HepG2 (cell line): ENCODE measurements around the gene EZH2. TPM values are rescaled to one million over a fixed set of nuclear protein-coding genes. Genes with fewer than 3 reads are reported as not detected.

Experiments
- ETV6 ChIP-seq: sonication (generic); formaldehyde crosslinking; conservative IDR thresholded peaks from 2 replicates; pipeline ENCODE4 v1.4.0; 2020; ENCODE audit warnings: missing genetic modification reagents
- KLF6 ChIP-seq: IDR thresholded peaks from 2 replicates; pipeline ENCODE4 v1.8.0; 2016; ENCODE audit warnings: missing biosample characterization, missing genetic modification reagents
- MAF1 ChIP-seq: sonication (generic); formaldehyde crosslinking; IDR thresholded peaks from 2 replicates; pipeline ENCODE4 v1.5.0; 2020; ENCODE audit warnings: missing genetic modification reagents, borderline replicate concordance
- MTF2 ChIP-seq: sonication (generic); formaldehyde crosslinking; IDR thresholded peaks from 2 replicates; pipeline ENCODE4 v1.5.0; 2020; ENCODE audit warnings: missing genetic modification reagents, borderline replicate concordance
- RFXANK ChIP-seq: IDR thresholded peaks from 2 replicates; pipeline ENCODE4 v1.6.1; 2016
- TBL1XR1 ChIP-seq: fragments of 150-350 bp; IDR thresholded peaks from 2 replicates; pipeline ENCODE4 v1.6.1; 2014; ENCODE audit warnings: borderline replicate concordance, low read length; ENCODE audit not compliant: partially characterized antibody
- ZBTB8A ChIP-seq: sonication (generic); formaldehyde crosslinking; IDR thresholded peaks from 2 replicates; pipeline ENCODE4 v1.4.0; 2020; ENCODE audit warnings: mild to moderate bottlenecking, low read depth, missing genetic modification reagents, borderline replicate concordance
- ZNF251 ChIP-seq: sonication (generic); formaldehyde crosslinking; IDR thresholded peaks from 2 replicates; pipeline ENCODE4 v1.9.0; 2021; ENCODE audit warnings: mild to moderate bottlenecking, missing genetic modification reagents
- ZNF30 ChIP-seq: sonication (generic); formaldehyde crosslinking; IDR thresholded peaks from 2 replicates; pipeline ENCODE4 v1.5.0; 2020; ENCODE audit warnings: mild to moderate bottlenecking, missing genetic modification reagents
- ZNF33B ChIP-seq: sonication (generic); formaldehyde crosslinking; IDR thresholded peaks from 2 replicates; pipeline ENCODE4 v1.5.1; 2020; ENCODE audit warnings: mild to moderate bottlenecking, missing genetic modification reagents
- ZNF747 ChIP-seq: sonication (generic); formaldehyde crosslinking; IDR thresholded peaks from 2 replicates; pipeline ENCODE4 v1.8.1; 2023; ENCODE audit warnings: missing genetic modification reagents, mild to moderate bottlenecking, borderline replicate concordance
- polyA plus RNA-seq, 8 experiments: library from polyadenylated mRNA; depleted of rRNA in 3 of 8; stranded (reverse) in 7 of 8; unstranded in 1 of 8; fragments of >200 nt; fragmentation: Illumina TruSeq in 4 of 8; extraction: Trizol in 4 of 8; gene quantifications; 2 replicates each; pipeline versions ENCODE4 v1.2.1 to v1.2.3, GENCODE V29; 2011 to 2016; ENCODE audit warnings: low read depth in 4 of 8, missing spikeins in 1 of 8, mixed read lengths in 1 of 8; ENCODE audit not compliant: insufficient read depth in 1 of 8
- total RNA-seq, 5 experiments: library from RNA; depleted of rRNA; stranded (reverse); fragments of >200 nt; fragmentation: Illumina TruSeq; extraction: Trizol; gene quantifications; 2 replicates each; pipeline ENCODE4 v1.2.3, GENCODE V29; 2016; ENCODE audit warnings: low read depth in 1 of 5
- TF ChIP-seq, protein P1 (sequence below): sonication (generic); formaldehyde crosslinking; IDR thresholded peaks from 2 replicates; pipeline ENCODE4 v1.4.0; 2020; ENCODE audit warnings: missing genetic modification reagents
- TF ChIP-seq, protein P2 (sequence below): sonication (generic); formaldehyde crosslinking; IDR thresholded peaks from 2 replicates; pipeline ENCODE4 v1.4.0; 2020; ENCODE audit warnings: missing genetic modification reagents, borderline replicate concordance
- TF ChIP-seq, protein P3 (sequence below): sonication (generic); formaldehyde crosslinking; IDR thresholded peaks from 2 replicates; pipeline ENCODE4 v1.5.0; 2020; ENCODE audit warnings: missing genetic modification reagents
- TF ChIP-seq, protein P4 (sequence below): IDR thresholded peaks from 2 replicates; pipeline ENCODE4 v1.6.1; 2016; ENCODE audit warnings: missing compliant biosample characterization, missing genetic modification reagents, borderline replicate concordance
- TF ChIP-seq, protein P5 (sequence below): sonication (generic); formaldehyde crosslinking; IDR thresholded peaks from 2 replicates; pipeline ENCODE4 v1.5.1; 2020; ENCODE audit warnings: missing genetic modification reagents, mild to moderate bottlenecking, borderline replicate concordance

The EZH2 gene
- total and polyA plus RNA-seq, 2 of the 13 experiments (the other 11 are each of a cell fraction or from before 2014, with no cell fraction given) = 26.0 to 34.3 TPM

DNA sequence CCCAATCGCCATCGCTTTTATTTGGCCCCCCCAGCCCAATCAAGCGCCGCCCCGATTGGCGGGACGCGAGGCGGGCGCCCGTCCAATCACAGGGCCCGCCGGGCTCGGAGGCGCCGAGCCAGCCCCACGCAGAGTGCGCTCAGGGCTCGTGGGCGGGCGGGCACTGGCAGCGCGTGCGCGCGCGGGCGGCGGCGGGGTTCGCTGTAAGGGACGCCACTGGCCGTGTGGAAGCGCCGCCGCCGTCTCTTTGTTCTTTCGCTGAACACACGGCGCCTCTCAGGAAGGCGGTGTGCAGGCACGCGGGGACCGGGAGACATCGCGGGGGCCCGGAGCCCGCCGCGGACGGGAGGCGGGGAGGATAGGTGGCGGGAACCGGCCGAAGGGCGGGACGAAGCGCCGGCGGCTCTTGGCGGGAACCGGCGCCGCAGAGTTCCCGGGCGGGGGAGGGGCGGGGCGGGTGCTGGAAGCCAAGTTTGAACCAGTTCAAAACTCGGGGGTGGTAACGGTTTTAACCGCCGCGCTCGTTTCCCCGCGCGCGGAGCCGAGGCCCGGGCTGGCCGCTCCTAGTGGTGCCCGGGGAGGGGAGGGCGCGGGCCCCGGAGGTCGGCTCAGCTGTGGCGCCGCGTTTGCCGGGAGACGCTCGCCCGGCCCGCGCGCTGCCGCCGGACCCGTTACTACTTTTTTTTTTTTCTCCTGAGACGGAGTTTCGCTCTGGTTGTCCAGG lies 370 bp upstream of the EZH2 start (continued):
- TF ChIP-seq, protein P1, sequence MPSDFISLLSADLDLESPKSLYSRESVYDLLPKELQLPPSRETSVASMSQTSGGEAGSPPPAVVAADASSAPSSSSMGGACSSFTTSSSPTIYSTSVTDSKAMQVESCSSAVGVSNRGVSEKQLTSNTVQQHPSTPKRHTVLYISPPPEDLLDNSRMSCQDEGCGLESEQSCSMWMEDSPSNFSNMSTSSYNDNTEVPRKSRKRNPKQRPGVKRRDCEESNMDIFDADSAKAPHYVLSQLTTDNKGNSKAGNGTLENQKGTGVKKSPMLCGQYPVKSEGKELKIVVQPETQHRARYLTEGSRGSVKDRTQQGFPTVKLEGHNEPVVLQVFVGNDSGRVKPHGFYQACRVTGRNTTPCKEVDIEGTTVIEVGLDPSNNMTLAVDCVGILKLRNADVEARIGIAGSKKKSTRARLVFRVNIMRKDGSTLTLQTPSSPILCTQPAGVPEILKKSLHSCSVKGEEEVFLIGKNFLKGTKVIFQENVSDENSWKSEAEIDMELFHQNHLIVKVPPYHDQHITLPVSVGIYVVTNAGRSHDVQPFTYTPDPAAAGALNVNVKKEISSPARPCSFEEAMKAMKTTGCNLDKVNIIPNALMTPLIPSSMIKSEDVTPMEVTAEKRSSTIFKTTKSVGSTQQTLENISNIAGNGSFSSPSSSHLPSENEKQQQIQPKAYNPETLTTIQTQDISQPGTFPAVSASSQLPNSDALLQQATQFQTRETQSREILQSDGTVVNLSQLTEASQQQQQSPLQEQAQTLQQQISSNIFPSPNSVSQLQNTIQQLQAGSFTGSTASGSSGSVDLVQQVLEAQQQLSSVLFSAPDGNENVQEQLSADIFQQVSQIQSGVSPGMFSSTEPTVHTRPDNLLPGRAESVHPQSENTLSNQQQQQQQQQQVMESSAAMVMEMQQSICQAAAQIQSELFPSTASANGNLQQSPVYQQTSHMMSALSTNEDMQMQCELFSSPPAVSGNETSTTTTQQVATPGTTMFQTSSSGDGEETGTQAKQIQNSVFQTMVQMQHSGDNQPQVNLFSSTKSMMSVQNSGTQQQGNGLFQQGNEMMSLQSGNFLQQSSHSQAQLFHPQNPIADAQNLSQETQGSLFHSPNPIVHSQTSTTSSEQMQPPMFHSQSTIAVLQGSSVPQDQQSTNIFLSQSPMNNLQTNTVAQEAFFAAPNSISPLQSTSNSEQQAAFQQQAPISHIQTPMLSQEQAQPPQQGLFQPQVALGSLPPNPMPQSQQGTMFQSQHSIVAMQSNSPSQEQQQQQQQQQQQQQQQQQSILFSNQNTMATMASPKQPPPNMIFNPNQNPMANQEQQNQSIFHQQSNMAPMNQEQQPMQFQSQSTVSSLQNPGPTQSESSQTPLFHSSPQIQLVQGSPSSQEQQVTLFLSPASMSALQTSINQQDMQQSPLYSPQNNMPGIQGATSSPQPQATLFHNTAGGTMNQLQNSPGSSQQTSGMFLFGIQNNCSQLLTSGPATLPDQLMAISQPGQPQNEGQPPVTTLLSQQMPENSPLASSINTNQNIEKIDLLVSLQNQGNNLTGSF = no peak
- no peak for TF ChIP-seq ZBTB8A (CRISPR knock-in tag)
- no peak for TF ChIP-seq RFXANK (CRISPR knock-in tag)
- TF ChIP-seq TBL1XR1 = no peak
- TF ChIP-seq ZNF30 (CRISPR knock-in tag) = no peak
- peak; percentile 69; the same call in 1 of the 2 replicates for TF ChIP-seq ZNF747 (CRISPR knock-in tag)
- TF ChIP-seq, protein P2, sequence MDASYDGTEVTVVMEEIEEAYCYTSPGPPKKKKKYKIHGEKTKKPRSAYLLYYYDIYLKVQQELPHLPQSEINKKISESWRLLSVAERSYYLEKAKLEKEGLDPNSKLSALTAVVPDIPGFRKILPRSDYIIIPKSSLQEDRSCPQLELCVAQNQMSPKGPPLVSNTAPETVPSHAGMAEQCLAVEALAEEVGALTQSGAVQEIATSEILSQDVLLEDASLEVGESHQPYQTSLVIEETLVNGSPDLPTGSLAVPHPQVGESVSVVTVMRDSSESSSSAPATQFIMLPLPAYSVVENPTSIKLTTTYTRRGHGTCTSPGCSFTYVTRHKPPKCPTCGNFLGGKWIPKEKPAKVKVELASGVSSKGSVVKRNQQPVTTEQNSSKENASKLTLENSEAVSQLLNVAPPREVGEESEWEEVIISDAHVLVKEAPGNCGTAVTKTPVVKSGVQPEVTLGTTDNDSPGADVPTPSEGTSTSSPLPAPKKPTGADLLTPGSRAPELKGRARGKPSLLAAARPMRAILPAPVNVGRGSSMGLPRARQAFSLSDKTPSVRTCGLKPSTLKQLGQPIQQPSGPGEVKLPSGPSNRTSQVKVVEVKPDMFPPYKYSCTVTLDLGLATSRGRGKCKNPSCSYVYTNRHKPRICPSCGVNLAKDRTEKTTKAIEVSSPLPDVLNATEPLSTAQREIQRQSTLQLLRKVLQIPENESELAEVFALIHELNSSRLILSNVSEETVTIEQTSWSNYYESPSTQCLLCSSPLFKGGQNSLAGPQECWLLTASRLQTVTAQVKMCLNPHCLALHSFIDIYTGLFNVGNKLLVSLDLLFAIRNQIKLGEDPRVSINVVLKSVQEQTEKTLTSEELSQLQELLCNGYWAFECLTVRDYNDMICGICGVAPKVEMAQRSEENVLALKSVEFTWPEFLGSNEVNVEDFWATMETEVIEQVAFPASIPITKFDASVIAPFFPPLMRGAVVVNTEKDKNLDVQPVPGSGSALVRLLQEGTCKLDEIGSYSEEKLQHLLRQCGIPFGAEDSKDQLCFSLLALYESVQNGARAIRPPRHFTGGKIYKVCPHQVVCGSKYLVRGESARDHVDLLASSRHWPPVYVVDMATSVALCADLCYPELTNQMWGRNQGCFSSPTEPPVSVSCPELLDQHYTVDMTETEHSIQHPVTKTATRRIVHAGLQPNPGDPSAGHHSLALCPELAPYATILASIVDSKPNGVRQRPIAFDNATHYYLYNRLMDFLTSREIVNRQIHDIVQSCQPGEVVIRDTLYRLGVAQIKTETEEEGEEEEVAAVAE (CRISPR knock-in tag) = peak; percentile 99
- TF ChIP-seq MTF2 (CRISPR knock-in tag) = no peak
- TF ChIP-seq MAF1 (CRISPR knock-in tag) = peak; percentile 63; the same call in 1 of the 2 replicates
- TF ChIP-seq ETV6 (CRISPR knock-in tag) = no peak
- TF ChIP-seq ZNF33B = no peak
- TF ChIP-seq, protein P3, sequence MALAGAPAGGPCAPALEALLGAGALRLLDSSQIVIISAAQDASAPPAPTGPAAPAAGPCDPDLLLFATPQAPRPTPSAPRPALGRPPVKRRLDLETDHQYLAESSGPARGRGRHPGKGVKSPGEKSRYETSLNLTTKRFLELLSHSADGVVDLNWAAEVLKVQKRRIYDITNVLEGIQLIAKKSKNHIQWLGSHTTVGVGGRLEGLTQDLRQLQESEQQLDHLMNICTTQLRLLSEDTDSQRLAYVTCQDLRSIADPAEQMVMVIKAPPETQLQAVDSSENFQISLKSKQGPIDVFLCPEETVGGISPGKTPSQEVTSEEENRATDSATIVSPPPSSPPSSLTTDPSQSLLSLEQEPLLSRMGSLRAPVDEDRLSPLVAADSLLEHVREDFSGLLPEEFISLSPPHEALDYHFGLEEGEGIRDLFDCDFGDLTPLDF = peak; percentile 98
- TF ChIP-seq, protein P4, sequence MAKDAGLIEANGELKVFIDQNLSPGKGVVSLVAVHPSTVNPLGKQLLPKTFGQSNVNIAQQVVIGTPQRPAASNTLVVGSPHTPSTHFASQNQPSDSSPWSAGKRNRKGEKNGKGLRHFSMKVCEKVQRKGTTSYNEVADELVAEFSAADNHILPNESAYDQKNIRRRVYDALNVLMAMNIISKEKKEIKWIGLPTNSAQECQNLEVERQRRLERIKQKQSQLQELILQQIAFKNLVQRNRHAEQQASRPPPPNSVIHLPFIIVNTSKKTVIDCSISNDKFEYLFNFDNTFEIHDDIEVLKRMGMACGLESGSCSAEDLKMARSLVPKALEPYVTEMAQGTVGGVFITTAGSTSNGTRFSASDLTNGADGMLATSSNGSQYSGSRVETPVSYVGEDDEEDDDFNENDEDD (CRISPR knock-in tag) = peak; percentile 84; the same call in 1 of the 2 replicates
- peak; percentile 64; the same call in 1 of the 2 replicates for TF ChIP-seq KLF6 (CRISPR knock-in tag)
- no peak for TF ChIP-seq ZNF251 (CRISPR knock-in tag)
- TF ChIP-seq, protein P5, sequence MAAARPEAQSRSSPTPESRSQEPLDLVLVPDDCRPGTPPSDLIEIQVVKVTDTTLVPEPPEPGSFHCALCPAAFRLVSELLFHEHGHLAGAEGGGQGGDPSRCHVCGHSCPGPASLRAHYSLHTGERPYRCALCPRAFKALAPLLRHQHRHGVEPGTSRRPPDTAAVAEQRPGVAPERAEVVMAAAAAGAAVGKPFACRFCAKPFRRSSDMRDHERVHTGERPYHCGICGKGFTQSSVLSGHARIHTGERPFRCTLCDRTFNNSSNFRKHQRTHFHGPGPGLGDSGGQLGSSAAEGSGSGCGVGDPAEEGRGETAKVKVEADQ (CRISPR knock-in tag) = no peak; the same call in 1 of the 2 replicates
